KMS-11 (cell line): Measurements from ENCODE around the gene TM7SF2.

Source experiments
- H2AFZ ChIP-seq: fragments of 200-600 bp; sonication (generic); 2 replicates; pipeline ENCODE4 v1.6.1; 2016; ENCODE audit warnings: antibody characterized with exemption, mixed run types, low read depth
- H3K27ac ChIP-seq: fragments of 200-600 bp; sonication (generic); 2 replicates; pipeline ENCODE4 v1.6.1; 2016; ENCODE audit warnings: mild to moderate bottlenecking, mixed run types
- H3K27me3 ChIP-seq: fragments of 200-600 bp; sonication (generic); 2 replicates; pipeline ENCODE4 v1.6.1; 2017; ENCODE audit warnings: mild to moderate bottlenecking, low read depth, mixed run types, moderate library complexity; ENCODE audit not compliant: insufficient read depth
- H3K36me3 ChIP-seq: fragments of 200-600 bp; sonication (generic); 2 replicates; pipeline ENCODE4 v1.6.1; 2017; ENCODE audit warnings: mild to moderate bottlenecking, mixed run types; ENCODE audit not compliant: insufficient read depth
- H3K4me1 ChIP-seq: fragments of 200-600 bp; sonication (generic); 2 replicates; pipeline ENCODE4 v1.6.1; 2016; ENCODE audit warnings: mild to moderate bottlenecking, low read depth, mixed run types; ENCODE audit not compliant: poor library complexity, severe bottlenecking
- H3K4me2 ChIP-seq: fragments of 200-600 bp; sonication (generic); 2 replicates; pipeline ENCODE4 v1.7.0; 2016; ENCODE audit warnings: mild to moderate bottlenecking, mixed run types
- H3K4me3 ChIP-seq: fragments of 200-600 bp; sonication (generic); IDR thresholded peaks from 2 replicates; pipeline ENCODE4 v1.6.1; 2017; ENCODE audit warnings: low read depth, low read length, mixed read lengths; ENCODE audit not compliant: insufficient read depth
- H3K79me2 ChIP-seq: fragments of 200-600 bp; sonication (generic); 2 replicates; pipeline ENCODE4 v1.6.1; 2016; ENCODE audit warnings: low read depth, mixed run types; ENCODE audit not compliant: insufficient read depth
- H3K9ac ChIP-seq: fragments of 200-600 bp; sonication (generic); 2 replicates; pipeline ENCODE4 v1.6.1; 2016; ENCODE audit warnings: mild to moderate bottlenecking, mixed run types
- H4K20me1 ChIP-seq: fragments of 200-600 bp; sonication (generic); 2 replicates; pipeline ENCODE4 v1.6.1; 2016; ENCODE audit warnings: mild to moderate bottlenecking, mixed run types; ENCODE audit not compliant: insufficient read depth
- CTCF ChIP-seq: fragments of 200-600 bp; sonication (generic); conservative IDR thresholded peaks from 2 replicates; pipeline ENCODE4 v1.6.1; 2017; ENCODE audit warnings: low read depth, mild to moderate bottlenecking, antibody characterized with exemption, low read length, moderate library complexity, mixed read lengths

Gene TM7SF2

GRCh38 chr11:65096926-65097325, 14.7 kb upstream of the TM7SF2 start:
- Histone ChIP-seq H3K27me3 (no peaks in the 10 kb centered on the region), H3K4me3 (no peak overlapping the region), H3K4me1 (peaks cover 56% of the 10 kb centered on the region), H3K36me3 (no peaks in the 10 kb centered on the region), H2AFZ (no peak overlapping the region), H3K27ac (peak overlapping the region; percentile 23; the same call in 1 of the 2 replicates), H4K20me1 (no peaks in the 10 kb centered on the region), H3K4me2 (peak overlapping the region; percentile 49), H3K9ac (no peak overlapping the region; the same call in 1 of the 2 replicates), H3K79me2 (peaks cover 31% of the 10 kb centered on the region; the same call in 1 of the 2 replicates)
- no peak for TF ChIP-seq CTCF

DNA sequence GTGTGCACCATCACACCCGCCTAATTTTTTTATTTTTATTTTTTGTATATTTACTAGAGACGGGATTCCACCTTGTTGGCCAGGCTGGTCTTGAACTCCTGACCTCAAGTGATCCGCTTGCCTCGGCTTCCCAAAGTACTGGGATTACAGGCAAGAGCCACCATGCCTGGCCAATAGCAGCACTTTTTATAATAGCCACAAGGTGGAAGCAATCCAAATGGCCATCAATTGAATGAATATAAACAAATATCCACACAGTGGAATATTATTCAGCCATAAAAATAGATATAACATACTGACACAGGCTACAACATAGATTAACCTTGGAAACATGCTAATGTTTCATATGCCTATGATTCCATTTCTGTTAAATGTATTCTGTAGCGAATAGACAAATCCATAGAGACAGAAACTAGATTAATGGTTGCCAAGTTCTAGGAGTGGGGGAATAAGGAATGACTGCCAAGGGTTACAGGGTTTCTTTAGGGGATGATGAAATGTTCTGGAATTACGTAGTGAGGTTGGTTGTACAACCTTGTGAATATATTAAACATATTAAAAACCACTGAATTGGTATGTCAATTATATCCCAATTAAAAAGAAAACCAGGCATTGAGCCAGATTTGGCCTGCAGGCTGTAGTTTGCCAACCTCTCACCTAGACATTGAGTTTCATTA, 10.9 kb upstream of the TM7SF2 start:
- no peak overlapping the region for H3K4me2 ChIP-seq
- no peaks in the 10 kb centered on the region for H4K20me1 ChIP-seq
- no peak overlapping the region for H2AFZ ChIP-seq
- no peak overlapping the region for H3K9ac ChIP-seq
- H3K27me3 ChIP-seq: no peaks in the 10 kb centered on the region
- H3K4me1 ChIP-seq: peaks cover 35% of the 10 kb centered on the region
- H3K79me2 ChIP-seq: peaks cover 31% of the 10 kb centered on the region; the same call in 1 of the 2 replicates
- H3K27ac ChIP-seq: no peak overlapping the region
- no peak overlapping the region for H3K4me3 ChIP-seq
- peak; percentile 35; the same call in 1 of the 2 replicates for TF ChIP-seq CTCF
- H3K36me3 ChIP-seq: no peaks in the 10 kb centered on the region

GRCh38 chr11:65102142-65103095, 9.3 kb upstream of the TM7SF2 start:
- no peaks in the 10 kb centered on the region for H3K27me3 ChIP-seq
- no peak for TF ChIP-seq CTCF
- H3K27ac ChIP-seq: no peak overlapping the region
- no peak overlapping the region for H3K9ac ChIP-seq
- no peak overlapping the region for H2AFZ ChIP-seq
- H3K36me3 ChIP-seq: no peaks in the 10 kb centered on the region
- peaks cover 24% of the 10 kb centered on the region; the same call in 1 of the 2 replicates for H3K79me2 ChIP-seq
- H3K4me3 ChIP-seq: no peak overlapping the region
- H3K4me2 ChIP-seq: no peak overlapping the region
- no peaks in the 10 kb centered on the region for H4K20me1 ChIP-seq
- peaks cover 27% of the 10 kb centered on the region for H3K4me1 ChIP-seq

GRCh38 chr11:65103476-65103875, 8.2 kb upstream of the TM7SF2 start:
- TF ChIP-seq CTCF: no peak
- no peak overlapping the region for H3K27ac ChIP-seq
- H3K27me3 ChIP-seq: no peaks in the 10 kb centered on the region
- no peak overlapping the region for H3K4me2 ChIP-seq
- H3K4me3 ChIP-seq: no peak overlapping the region
- no peaks in the 10 kb centered on the region for H3K36me3 ChIP-seq
- no peak overlapping the region for H3K9ac ChIP-seq
- peaks cover 16% of the 10 kb centered on the region; the same call in 1 of the 2 replicates for H3K79me2 ChIP-seq
- no peak overlapping the region for H2AFZ ChIP-seq
- peaks cover 18% of the 10 kb centered on the region for H3K4me1 ChIP-seq
- H4K20me1 ChIP-seq: no peaks in the 10 kb centered on the region
